C4-2B (cell line): Measurements from ENCODE around the gene SF3A1.

Experiments
- H3K27ac ChIP-seq: fragments of 450-650 bp; 2 replicates; pipeline ENCODE4 v1.5.1; 2017
- CTCF ChIP-seq: fragments of 450-650 bp; conservative IDR thresholded peaks from 2 replicates; pipeline ENCODE4 v1.5.1; 2017; ENCODE audit warnings: mild to moderate bottlenecking
- ZFX ChIP-seq: fragments of 450-650 bp; IDR thresholded peaks from 2 replicates; pipeline ENCODE4 v1.6.1; 2017

SF3A1 gene

GRCh38 chr22:30288419-30289140 lies 68.1 kb downstream of the SF3A1 start:
- TF ChIP-seq CTCF (no peak), ZFX (no peak)
- peak overlapping the region; percentile 70 for H3K27ac ChIP-seq

GRCh38 chr22:30287648-30288418 lies 68.9 kb downstream of the SF3A1 start:
- TF ChIP-seq CTCF (peak; percentile 76), ZFX (no peak)
- peak overlapping the region; percentile 70 for H3K27ac ChIP-seq

DNA sequence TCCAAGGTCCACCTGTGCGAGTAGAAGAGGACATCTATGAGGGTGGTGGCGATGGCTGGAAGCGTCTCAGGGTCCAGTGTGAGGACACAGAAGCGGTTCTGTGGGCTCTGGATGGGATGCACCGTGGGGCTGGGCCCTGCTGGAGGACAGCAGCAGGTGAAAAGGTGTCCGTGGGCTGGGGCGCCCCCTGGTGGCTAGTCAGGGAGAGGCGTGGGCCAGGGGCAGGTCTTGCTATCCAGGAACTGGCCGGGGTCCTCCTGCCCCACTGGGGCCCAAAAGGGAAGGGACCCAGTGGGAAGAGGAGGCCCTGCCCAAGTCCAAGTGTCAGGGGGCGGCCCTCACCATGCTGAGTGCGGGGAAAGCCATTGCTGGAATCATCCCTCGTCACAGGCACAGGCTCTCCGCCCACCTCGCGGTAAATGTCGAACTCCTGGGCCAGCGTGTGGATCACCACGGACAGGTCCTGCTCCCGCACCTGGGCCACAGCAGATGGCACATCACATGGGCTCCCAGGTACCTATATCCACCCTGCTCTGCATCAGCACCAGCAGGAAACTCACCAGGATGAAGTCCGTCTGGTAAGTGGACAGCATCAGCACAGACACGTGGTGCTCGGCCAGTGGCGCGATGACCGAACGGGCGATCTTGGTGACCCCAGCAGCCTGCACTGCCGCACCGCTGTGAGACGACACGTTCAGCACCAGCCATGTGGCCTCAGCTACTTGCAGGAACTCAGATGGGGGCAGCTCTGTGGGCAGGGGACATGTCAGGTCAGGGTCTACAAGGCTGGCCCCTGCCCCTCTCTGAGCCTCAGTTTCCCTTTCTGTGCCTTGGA lies 69.7 kb downstream of the SF3A1 start:
- TF ChIP-seq ZFX (no peak), CTCF (peak; percentile 93)

GRCh38 chr22:30286331-30286730 lies 70.4 kb downstream of the SF3A1 start:
- H3K27ac ChIP-seq = no peak overlapping the region
- TF ChIP-seq ZFX (no peak), CTCF (no peak)

More for the DNA sequence above, 69.7 kb downstream of the SF3A1 start:
- no peak overlapping the region for H3K27ac ChIP-seq

DNA sequence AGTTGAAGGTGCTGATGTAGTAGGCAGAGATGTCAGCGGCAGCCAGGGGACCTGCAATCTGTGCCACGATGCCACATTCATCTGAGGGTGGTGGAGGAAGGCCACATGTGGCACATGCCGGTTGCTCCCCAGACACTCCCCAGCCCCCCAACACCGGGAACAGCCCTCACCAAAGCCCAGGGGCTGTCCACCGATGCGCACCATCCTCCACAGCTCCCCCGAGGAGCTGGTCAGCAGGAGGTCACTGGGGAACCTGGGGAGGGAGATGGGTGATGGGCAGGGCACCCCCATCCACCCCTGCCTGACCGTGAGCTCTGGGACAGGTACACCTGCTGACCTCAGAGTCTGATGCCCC lies 70.9 kb downstream of the SF3A1 start:
- no peak overlapping the region for H3K27ac ChIP-seq
- TF ChIP-seq CTCF (no peak), ZFX (no peak)

DNA sequence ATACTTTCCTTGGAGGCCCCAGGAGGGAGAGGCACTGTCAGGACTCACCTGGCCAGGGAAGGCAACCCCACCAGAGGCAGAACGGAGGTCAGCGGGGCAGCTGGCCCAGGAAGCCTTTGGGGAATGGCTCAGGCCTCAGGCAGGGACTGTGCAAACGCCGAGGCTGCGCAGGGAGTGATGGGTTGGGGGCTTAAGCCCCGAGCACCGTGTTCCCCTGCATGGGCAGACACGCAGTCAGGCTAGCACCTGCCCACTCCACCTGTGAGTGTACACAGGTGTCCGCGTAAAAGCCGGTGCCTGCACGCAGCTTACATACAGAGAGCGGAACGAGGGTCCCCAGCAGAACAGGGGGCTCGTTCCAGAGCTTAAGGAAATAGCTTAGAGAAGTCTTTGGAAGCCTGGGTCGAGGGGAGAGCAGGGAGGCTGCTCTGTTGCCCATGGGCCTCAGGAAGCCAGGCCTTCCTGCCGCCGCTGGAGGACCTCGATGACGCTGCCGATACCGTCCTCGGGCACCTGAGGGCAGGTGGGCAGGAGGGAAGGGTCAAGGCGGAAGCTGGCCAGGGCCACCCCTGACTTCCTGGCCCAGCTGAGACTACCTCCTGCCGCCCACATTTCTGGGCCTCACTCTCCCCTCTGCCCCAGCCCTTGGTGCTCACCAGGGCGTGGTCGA lies 71.4 kb downstream of the SF3A1 start:
- H3K27ac ChIP-seq = no peak overlapping the region
- no peak for TF ChIP-seq ZFX
- TF ChIP-seq CTCF = no peak
